ENCODE results near the gene PSMA4.

Gene PSMA4

DNA sequence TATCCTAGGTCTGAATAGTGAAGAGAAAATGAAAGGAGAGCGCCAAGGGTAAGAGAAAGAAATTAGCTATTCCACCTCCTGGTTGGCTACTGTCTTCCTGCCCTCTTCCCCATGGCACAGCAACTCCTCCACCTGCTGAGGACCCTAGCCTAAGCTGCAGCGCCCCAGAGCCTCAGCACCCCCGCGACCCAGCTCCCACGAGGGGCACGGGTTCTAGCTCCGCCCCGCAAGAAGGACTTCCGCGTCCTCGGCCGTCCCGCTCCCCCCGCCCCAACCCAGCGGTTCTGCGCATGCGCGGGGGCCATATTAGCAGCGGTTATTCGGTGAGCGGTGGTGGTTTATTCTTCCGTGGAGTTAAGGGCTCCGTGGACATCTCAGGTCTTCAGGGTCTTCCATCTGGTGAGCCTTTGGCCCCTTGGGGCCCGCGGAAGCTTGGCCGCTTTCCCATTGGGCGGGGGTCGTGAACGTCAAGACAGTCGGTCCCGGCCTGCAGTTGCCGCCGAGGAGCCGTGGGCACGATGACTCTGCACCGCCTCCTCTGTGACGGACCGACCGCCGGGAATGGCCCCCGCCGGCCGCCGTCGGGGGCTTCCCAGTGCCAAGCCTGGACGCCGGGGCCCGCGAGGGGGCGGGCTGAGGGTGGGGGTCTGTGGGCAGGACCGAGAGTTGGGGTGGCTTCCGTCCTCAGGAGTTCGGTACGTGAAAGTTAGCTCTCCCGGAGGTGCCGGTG, at the start of gene PSMA4:
Gene PSMA4 (plus strand): TSS at position 304 of the 730 bp plus-strand sequence. CDS start 1,484 bp downstream, outside the sequence.
- DNase-seq (ENCODE audit: low read depth) = peak; percentile 76
- TF ChIP-seq, protein P1, sequence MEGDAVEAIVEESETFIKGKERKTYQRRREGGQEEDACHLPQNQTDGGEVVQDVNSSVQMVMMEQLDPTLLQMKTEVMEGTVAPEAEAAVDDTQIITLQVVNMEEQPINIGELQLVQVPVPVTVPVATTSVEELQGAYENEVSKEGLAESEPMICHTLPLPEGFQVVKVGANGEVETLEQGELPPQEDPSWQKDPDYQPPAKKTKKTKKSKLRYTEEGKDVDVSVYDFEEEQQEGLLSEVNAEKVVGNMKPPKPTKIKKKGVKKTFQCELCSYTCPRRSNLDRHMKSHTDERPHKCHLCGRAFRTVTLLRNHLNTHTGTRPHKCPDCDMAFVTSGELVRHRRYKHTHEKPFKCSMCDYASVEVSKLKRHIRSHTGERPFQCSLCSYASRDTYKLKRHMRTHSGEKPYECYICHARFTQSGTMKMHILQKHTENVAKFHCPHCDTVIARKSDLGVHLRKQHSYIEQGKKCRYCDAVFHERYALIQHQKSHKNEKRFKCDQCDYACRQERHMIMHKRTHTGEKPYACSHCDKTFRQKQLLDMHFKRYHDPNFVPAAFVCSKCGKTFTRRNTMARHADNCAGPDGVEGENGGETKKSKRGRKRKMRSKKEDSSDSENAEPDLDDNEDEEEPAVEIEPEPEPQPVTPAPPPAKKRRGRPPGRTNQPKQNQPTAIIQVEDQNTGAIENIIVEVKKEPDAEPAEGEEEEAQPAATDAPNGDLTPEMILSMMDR (conservative IDR thresholded peaks at IDR 0.05; ENCODE audit: control insufficient read depth, insufficient read depth, low read depth, low read length) = no peak
- peak within 1 kb of the TSS; percentile 93 for H3K4me3 ChIP-seq (ENCODE audit: control insufficient read depth, low read depth, low read length)

DNA sequence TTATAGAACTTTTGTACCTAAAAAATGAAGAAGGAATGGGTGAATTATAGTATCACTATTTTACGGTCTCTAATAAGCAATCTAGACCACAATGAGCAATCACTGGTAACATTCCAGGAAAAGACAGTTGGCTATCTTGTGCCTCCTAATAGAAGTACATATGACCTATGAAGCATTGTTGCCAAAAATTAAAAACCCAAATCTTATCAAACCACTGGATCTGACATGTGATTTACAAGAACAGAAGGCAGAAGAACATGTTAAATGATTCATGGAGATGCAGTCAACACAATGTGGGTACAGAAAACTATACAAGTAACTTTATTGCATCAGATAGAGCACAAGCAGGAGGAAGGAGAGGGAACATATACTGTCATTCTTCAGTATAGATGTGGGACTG, 47.4 kb upstream of the PSMA4 start:
- DNase-seq (ENCODE audit: low read depth) = peak; percentile 62
- TF ChIP-seq, protein P1 (conservative IDR thresholded peaks at IDR 0.05; ENCODE audit: control insufficient read depth, insufficient read depth, low read depth, low read length) = no peak
- no peak overlapping the region for H3K4me3 ChIP-seq (ENCODE audit: control insufficient read depth, low read depth, low read length)

DNA sequence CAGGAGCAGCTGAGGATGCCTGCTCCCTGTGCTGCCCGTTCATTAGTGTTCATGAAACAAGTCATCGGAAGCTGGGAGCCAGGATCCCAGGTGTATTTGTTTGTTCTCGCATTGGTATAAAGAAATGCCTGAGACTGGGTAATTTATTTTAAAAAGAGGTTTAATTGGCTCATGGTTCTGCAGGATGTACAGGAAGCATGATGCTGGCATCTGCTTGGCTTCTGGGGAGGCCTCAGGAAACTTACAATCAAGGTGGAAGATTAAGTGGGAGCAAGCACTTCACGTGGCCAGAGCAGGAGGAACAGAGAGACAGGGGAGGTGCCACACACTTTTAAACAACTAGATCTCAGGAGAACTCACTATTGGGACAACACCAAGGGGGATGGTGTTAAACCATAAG, 38.4 kb upstream of the PSMA4 start:
- DNase-seq (ENCODE audit: low read depth) = no peak

DNA sequence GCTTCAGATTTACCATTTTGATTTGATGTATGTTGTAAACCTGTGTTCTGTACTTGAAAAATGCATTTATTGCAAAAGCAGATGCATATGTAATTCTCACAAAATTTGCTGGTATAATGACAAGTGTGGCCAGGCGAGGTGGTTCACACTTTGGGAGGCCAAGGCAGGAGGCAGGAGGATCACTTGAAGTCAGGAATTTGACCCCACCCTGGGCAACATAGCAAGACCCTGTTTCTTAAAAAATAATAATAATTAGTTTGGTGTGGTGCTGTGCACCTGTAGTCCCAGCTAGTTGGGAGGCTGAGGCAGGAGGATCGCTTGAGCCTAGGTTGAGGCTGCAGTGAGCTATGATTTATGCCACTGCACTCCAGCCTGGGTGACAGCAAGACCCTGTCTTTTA, 37.6 kb upstream of the PSMA4 start:
- H3K4me3 ChIP-seq (ENCODE audit: control insufficient read depth, low read depth, low read length) = no peak overlapping the region
- TF ChIP-seq, protein P1 (conservative IDR thresholded peaks at IDR 0.05; ENCODE audit: control insufficient read depth, insufficient read depth, low read depth, low read length) = no peak
- DNase-seq (ENCODE audit: low read depth) = no peak

More for the DNA sequence above, 38.4 kb upstream of the PSMA4 start:
- H3K4me3 ChIP-seq (ENCODE audit: control insufficient read depth, low read depth, low read length) = no peak overlapping the region
- TF ChIP-seq, protein P1 (conservative IDR thresholded peaks at IDR 0.05; ENCODE audit: control insufficient read depth, insufficient read depth, low read depth, low read length) = no peak

DNA sequence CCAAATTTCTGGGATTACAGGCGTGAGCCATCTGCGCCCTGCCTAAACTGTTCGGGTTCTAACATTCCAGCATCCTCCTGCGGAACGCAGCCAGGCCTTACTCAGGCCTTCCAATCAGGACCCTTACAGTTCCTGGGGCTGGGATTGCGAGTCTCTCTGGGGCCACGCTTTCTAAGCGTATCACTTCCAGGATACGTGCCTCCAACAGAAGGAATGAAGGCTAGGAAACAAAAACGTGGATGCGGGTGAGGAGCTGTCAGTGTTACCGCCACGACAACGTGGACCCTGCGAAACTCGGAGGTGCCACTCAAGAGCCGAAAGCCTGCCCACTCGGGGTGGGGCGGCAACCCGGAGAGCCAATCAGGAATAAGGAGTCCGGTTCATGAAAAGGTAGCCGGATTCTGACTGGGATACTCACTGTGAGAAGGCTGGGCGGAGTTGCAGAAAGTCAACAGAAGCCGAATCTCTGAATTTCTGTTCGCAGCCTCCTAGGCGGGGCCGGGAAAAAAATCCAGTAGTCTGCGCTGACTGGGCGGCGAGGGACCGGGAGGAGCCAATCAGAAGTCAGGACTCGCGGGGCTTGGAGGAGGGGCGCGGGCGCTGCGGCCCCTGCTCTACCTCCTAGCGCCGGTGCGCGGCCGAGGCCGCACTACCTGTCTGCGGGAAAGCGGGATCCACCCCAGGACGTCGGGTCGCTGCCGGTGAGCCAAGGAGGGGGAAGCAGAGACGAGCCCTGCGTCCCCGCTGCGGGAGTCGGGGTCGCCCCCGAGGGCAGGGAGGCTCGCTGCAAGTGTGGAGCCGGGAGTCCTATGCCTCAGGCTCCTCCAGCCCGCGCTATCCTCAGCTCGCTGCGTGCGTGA, 33.0 kb upstream of the PSMA4 start, which contains the start of gene HYKK:
Gene HYKK (plus strand): TSS at position 607 of the 860 bp plus-strand sequence. CDS start 5,512 bp downstream, outside the sequence.
- H3K4me3 ChIP-seq (ENCODE audit: control insufficient read depth, low read depth, low read length) = peak within 1 kb of the TSS; percentile 69
- DNase-seq (ENCODE audit: low read depth) = peak; percentile 95
- TF ChIP-seq, protein P1 (conservative IDR thresholded peaks at IDR 0.05; ENCODE audit: control insufficient read depth, insufficient read depth, low read depth, low read length) = no peak

DNA sequence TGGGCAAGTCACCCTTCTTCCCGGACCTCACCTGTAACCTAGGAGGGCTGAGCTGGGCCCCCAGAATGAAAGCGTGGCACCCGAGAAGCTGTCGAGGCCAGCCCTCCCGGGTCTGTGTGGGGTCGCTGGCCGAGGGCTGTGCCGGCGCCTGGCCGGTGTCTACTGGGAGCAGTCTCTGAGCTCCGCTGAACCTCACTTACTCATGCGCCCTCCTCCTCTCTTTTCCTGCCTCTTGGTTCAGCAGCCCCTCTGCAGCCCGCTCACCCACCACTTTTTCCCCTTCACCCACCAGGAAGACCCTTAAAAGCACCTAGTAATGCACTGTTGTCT, 32.4 kb upstream of the PSMA4 start:
- H3K4me3 ChIP-seq (ENCODE audit: control insufficient read depth, low read depth, low read length) = peak overlapping the region; percentile 69
- no peak for DNase-seq (ENCODE audit: low read depth)
- TF ChIP-seq, protein P1 (conservative IDR thresholded peaks at IDR 0.05; ENCODE audit: control insufficient read depth, insufficient read depth, low read depth, low read length) = no peak

Measured in fibroblast of mammary gland (primary cell).